Liver (tissue), 3 donors: ENCODE results near the gene VAC14.

Source experiments
- JUND ChIP-seq, 2 donors: IDR thresholded peaks; 2 replicates each; pipeline ENCODE4 v1.6.1; 2016; ENCODE audit warnings: antibody characterized with exemption in 2 of 2
- RAD21 ChIP-seq, 2 donors: IDR thresholded peaks; 2 replicates each; pipeline ENCODE4 v1.6.1; 2016; ENCODE audit warnings: antibody characterized with exemption in 2 of 2, mild to moderate bottlenecking in 2 of 2
- TF ChIP-seq, protein P1 (sequence below): IDR thresholded peaks from 2 replicates; pipeline ENCODE4 v1.6.1; 2016; ENCODE audit warnings: antibody characterized with exemption
- TF ChIP-seq, protein P2 (sequence below): fragments of 150-350 bp; IDR thresholded peaks from 2 replicates; pipeline ENCODE4 v1.5.1; 2017; ENCODE audit warnings: improper control_type of control experiment, low read depth, low read length; ENCODE audit not compliant: missing input control
- donor health status: healthy.
- donor health status: healthy.

DNA sequence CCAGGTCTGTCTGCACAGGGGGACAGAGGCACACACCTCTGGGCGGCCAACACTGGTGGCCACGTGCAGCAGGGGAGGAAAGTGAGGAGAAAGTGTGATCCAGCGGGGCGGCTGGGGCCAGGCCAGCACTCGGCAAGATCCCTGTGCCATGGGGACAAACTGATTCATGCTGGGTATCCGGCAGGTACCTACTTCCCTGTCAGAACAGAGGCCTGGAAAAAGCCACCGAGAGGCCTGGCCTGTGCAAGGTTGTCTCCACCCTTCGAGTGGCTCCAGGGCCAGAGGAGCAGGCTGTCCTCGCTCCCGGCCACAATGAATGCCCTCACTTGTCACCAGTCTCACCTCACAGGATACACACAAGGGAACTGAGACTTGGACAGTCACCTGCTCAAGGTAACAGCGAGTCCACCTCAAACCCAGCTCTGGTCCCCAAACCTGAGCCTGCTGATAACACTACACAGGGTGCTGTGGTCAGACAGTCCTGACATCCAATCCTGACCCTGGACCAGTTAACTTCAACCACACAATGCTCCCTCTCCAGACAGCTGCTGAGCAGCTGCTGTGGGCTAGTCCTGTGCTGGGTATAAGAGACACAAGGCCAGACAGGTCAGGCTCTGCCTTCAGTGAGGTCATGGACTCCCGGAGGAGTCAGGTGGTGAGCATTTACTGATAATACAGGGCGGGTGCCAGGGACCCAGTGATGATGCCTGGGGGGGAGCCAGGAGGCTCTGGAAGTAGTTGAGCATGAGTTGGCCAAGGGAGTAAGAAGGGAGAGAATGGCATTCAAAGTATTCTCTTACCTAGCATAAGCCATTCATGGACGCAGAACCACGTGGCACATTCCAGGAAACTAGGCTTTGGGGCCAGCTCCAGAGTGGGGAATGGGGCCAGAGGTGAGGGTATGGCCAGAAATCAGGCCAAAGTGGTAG, 53.0 kb downstream of the VAC14 start:
- TF ChIP-seq, protein P1, sequence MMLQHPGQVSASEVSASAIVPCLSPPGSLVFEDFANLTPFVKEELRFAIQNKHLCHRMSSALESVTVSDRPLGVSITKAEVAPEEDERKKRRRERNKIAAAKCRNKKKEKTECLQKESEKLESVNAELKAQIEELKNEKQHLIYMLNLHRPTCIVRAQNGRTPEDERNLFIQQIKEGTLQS = no peak
- TF ChIP-seq, protein P2, sequence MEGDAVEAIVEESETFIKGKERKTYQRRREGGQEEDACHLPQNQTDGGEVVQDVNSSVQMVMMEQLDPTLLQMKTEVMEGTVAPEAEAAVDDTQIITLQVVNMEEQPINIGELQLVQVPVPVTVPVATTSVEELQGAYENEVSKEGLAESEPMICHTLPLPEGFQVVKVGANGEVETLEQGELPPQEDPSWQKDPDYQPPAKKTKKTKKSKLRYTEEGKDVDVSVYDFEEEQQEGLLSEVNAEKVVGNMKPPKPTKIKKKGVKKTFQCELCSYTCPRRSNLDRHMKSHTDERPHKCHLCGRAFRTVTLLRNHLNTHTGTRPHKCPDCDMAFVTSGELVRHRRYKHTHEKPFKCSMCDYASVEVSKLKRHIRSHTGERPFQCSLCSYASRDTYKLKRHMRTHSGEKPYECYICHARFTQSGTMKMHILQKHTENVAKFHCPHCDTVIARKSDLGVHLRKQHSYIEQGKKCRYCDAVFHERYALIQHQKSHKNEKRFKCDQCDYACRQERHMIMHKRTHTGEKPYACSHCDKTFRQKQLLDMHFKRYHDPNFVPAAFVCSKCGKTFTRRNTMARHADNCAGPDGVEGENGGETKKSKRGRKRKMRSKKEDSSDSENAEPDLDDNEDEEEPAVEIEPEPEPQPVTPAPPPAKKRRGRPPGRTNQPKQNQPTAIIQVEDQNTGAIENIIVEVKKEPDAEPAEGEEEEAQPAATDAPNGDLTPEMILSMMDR = no peak
- no peak for TF ChIP-seq RAD21 (IDR thresholded peaks at IDR 0.05)
- TF ChIP-seq JUND (IDR thresholded peaks at IDR 0.05) = peak in 1 of 2 donors; percentile 83
